Spinal cord (tissue), 10 donors: Measurements from ENCODE around the gene TMEM170A. TPM values are rescaled to one million over a fixed set of nuclear protein-coding genes. Genes with fewer than 3 reads are reported as not detected.

Experiments used
- DNase-seq, 6 donors: peaks; one replicate each; pipeline versions ENCODE4 v3.0.0 to v3.0.0-alpha.2; 2013 to 2015; ENCODE audit warnings: low spot score in 6 of 6, low read depth in 4 of 6
- H3K27ac ChIP-seq: one replicate; pipeline ENCODE4 v1.5.1; 2013; ENCODE audit warnings: low read depth, low read length, control low read depth
- H3K27me3 ChIP-seq: one replicate; pipeline ENCODE4 v1.6.1; 2013; ENCODE audit warnings: low read length; ENCODE audit not compliant: control insufficient read depth, insufficient read depth
- H3K36me3 ChIP-seq: one replicate; pipeline ENCODE4 v1.6.1; 2013; ENCODE audit warnings: low read length; ENCODE audit not compliant: control insufficient read depth, insufficient read depth
- H3K4me1 ChIP-seq: one replicate; pipeline ENCODE4 v1.6.1; 2013; ENCODE audit warnings: low read length; ENCODE audit not compliant: control insufficient read depth, insufficient read depth
- H3K4me3 ChIP-seq: one replicate; pipeline ENCODE4 v1.5.1; 2013; ENCODE audit warnings: low read depth, low read length, control low read depth
- H3K9me3 ChIP-seq: one replicate; pipeline ENCODE4 v1.6.1; 2013; ENCODE audit warnings: low read length; ENCODE audit not compliant: control insufficient read depth, insufficient read depth
- WGBS: methylation state at CpG from one replicate; pipeline ENCODE4 v1.1.5; 2013; ENCODE audit warnings: missing lambda C conversion rate; ENCODE audit not compliant: insufficient coverage; 5-methylcytosine and 5-hydroxymethylcytosine counted together
- polyA plus RNA-seq, 2 donors: library from polyadenylated mRNA; unstranded; fragments of 120-200 nt; gene quantifications; one replicate each; pipeline ENCODE4 v1.2.1, GENCODE V29; 2013; ENCODE audit not compliant: insufficient read length in 2 of 2
- total RNA-seq, 2 donors: library from RNA; depleted of rRNA in 1 of 2; stranded (reverse); fragments of 120-200 nt in 1 of 2; fragments of >200 nt in 1 of 2; gene quantifications; one replicate each; pipeline versions ENCODE4 v1.2.3 to v1.2.4, GENCODE V29; 2013 to 2014
- donor health status: healthy.

Gene TMEM170A
- total and polyA plus RNA-seq, 4 donors, result 35.4 to 60.6 (median 37.6) TPM

- Histone ChIP-seq H3K27ac (no peak overlapping the region), H3K9me3 (no peaks in the 10 kb centered on the region), H3K4me3 (no peak overlapping the region), H3K4me1 (peaks cover 3% of the 10 kb centered on the region), H3K27me3 (no peaks in the 10 kb centered on the region), H3K36me3 (peaks cover 15% of the 10 kb centered on the region)
- DNase-seq, result no peak
- whole genome bisulfite sequencing, result 41% methylated on average over 3 of the region's 4 CpGs
These were observed 49.2 kb downstream of the TMEM170A start for GRCh38 chr16:75415169-75415905.

GRCh38 chr16:75413951-75414350 is 50.5 kb downstream of the TMEM170A start:
- WGBS, result no CpG with 5 or more reads among the region's 2 CpGs
- peaks cover 21% of the 10 kb centered on the region for H3K36me3 ChIP-seq

DNA sequence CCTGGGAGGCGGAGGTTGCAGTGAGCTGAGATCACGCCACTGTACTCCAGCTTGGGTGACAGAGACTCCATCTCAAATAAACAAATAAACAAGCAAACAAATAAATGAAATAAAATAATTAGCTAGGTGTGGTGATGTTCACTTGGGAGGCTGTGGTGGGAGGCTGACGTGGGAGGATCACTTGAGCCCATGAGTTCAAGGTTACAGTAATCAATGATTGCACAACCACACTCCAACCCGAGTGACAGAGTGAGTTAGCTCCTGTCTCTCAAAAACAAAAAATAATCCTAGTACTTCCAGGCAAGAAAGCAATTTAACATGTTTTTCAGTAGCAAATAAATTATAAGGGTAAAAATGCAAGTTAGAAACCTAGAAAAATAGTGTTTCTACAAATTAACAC is 57.5 kb downstream of the TMEM170A start:
- Histone ChIP-seq H3K36me3 (peaks cover 46% of the 10 kb centered on the region), H3K27me3 (no peaks in the 10 kb centered on the region), H3K27ac (no peak overlapping the region), H3K4me1 (no peaks in the 10 kb centered on the region), H3K4me3 (no peak overlapping the region), H3K9me3 (no peaks in the 10 kb centered on the region)
- DNase-seq, result no peak
- WGBS, result no CpG with 5 or more reads among the region's 4 CpGs

More at GRCh38 chr16:75413951-75414350, 50.5 kb downstream of the TMEM170A start:
- peaks cover 3% of the 10 kb centered on the region for H3K4me1 ChIP-seq
- no peaks in the 10 kb centered on the region for H3K9me3 ChIP-seq
- H3K27me3 ChIP-seq, result no peaks in the 10 kb centered on the region
- DNase-seq, result no peak
- no peak overlapping the region for H3K4me3 ChIP-seq
- H3K27ac ChIP-seq, result no peak overlapping the region

DNA sequence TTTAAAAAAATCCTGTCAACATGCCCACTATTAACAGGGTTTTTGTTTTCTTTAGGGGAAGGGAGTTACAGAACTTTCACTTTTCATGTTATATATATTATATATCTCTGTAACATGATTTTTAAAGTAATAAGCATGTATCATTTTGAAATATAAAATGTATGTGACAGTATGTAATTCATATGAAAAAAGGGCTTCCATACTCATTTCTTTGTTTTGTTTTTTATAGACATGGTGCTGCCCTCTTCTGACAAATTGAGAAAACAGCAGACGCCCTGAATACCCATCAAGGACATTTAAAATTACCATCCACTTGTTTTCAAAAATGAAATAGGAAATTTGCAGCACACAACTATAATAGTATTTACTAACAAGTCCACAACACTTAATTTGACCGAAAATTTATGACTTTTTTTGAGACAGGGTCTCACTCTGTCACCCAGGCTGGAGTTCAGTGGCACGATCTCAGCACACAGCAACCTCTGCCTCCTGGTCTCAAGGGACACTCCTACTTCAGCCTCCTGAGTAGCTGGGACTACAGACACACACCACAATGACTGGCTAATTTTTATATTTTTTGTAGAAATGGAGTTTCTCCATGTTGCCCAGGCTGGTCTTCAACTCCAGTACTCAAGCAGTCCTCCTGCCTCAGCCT is 61.5 kb downstream of the TMEM170A start:
- Histone ChIP-seq H3K27ac (no peak overlapping the region), H3K36me3 (peaks cover 27% of the 10 kb centered on the region), H3K4me3 (no peak overlapping the region), H3K27me3 (no peaks in the 10 kb centered on the region), H3K9me3 (no peaks in the 10 kb centered on the region), H3K4me1 (no peaks in the 10 kb centered on the region)
- peak; percentile 13 to 85 (median 24) for DNase-seq
- WGBS, result 60% methylated on average over 1 of the region's 3 CpGs

DNA sequence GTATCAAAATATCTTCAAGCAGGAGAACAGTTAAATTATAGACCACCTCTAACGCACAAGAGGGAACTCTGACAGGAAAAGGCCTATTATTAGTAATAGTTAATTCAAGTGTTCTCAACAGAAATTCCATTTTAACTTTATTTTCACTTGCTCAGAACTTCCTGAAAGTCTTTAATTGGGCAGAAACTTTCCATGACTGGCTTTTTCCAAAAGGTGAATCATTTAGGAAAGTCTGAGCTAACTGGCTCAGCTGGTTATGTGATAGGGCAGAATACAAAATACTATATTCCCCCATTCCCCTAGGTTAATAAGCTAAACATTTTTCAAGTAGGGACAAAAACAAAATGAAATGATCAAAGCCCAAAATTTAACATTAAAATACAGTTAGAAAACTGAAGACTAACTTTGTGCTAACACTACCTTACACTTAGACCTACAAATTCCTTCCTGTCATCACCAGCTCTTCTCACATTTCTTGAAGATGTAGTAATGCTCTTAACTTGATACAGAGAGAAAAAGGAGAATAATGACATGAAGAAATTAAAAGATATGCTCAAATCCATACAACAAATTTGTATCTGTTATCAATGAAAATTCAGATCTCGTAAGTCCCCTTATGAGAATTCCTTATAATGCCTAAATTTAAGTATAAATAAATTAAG is 62.2 kb downstream of the TMEM170A start:
- H3K4me1 ChIP-seq, result no peaks in the 10 kb centered on the region
- H3K27me3 ChIP-seq, result no peaks in the 10 kb centered on the region
- no CpG with 5 or more reads among the region's 2 CpGs for WGBS
- DNase-seq, result no peak
- no peaks in the 10 kb centered on the region for H3K9me3 ChIP-seq
- H3K4me3 ChIP-seq, result no peak overlapping the region
- H3K36me3 ChIP-seq, result peaks cover 22% of the 10 kb centered on the region
- no peak overlapping the region for H3K27ac ChIP-seq

GRCh38 chr16:75401691-75402090 is 62.8 kb downstream of the TMEM170A start:
- Histone ChIP-seq H3K27ac (peak overlapping the region; percentile 2), H3K27me3 (no peaks in the 10 kb centered on the region)
- DNase-seq, result no peak

GRCh38 chr16:75398333-75398732 is 66.2 kb downstream of the TMEM170A start:
- DNase-seq, result no peak
- H3K9me3 ChIP-seq, result no peaks in the 10 kb centered on the region
- H3K27me3 ChIP-seq, result no peaks in the 10 kb centered on the region
- H3K27ac ChIP-seq, result no peak overlapping the region
- no peaks in the 10 kb centered on the region for H3K4me1 ChIP-seq
- WGBS, result 14% methylated on average over 1 of the region's 1 CpG
- no peak overlapping the region for H3K4me3 ChIP-seq
- peaks cover 10% of the 10 kb centered on the region for H3K36me3 ChIP-seq

More at GRCh38 chr16:75401691-75402090, 62.8 kb downstream of the TMEM170A start:
- H3K4me3 ChIP-seq, result no peak overlapping the region
- H3K4me1 ChIP-seq, result no peaks in the 10 kb centered on the region
- peaks cover 17% of the 10 kb centered on the region for H3K36me3 ChIP-seq
- no peaks in the 10 kb centered on the region for H3K9me3 ChIP-seq

- Histone ChIP-seq H3K27me3 (no peaks in the 10 kb centered on the region), H3K4me3 (no peak overlapping the region), H3K27ac (no peak overlapping the region), H3K4me1 (no peaks in the 10 kb centered on the region), H3K36me3 (peaks cover 21% of the 10 kb centered on the region), H3K9me3 (no peaks in the 10 kb centered on the region)
- WGBS, result 80% methylated on average over 2 of the region's 5 CpGs
- DNase-seq, result peak in 1 of 6 donors; percentile 32
These were observed 69.5 kb downstream of the TMEM170A start for GRCh38 chr16:75394941-75395340.
